IMR-90 (cell line): ENCODE data around the gene ZNF180. TPM values are rescaled to one million over a fixed set of nuclear protein-coding genes. Genes with fewer than 3 reads are reported as not detected.

ENCODE experiments used
- ATAC-seq: fragments of 200-7000 bp; cut with Tn5 transposase; 2 replicates; pipeline ENCODE4 v1.9.1; 2020; ENCODE audit warnings: low read depth, mild to moderate bottlenecking, moderate library complexity
- BruUV-seq: library from RNA; stranded (reverse); fragments of 400-500 nt; replicated peaks from 2 replicates; lab custom pipeline; 2021; lab: Mats Ljungman, UMichigan
- CTCF ChIA-PET: fragments of 300-600 bp; formaldehyde crosslinking; extraction: SDS; loops from one replicate; lab custom pipeline; 2021; ENCODE audit warnings: antibody characterized with exemption; lab: Yijun Ruan, JAX
- POLR2A ChIA-PET: fragments of 300-600 bp; sonication (Branson Sonifier 250); formaldehyde crosslinking; loops from one replicate; lab custom pipeline; 2022; ENCODE audit warnings: antibody characterized with exemption; ENCODE audit not compliant: unreplicated experiment; lab: Charles Lee
- DNase-seq: peaks from one replicate; pipeline ENCODE4 v3.0.0; 2013
- H2AFZ ChIP-seq: replicated peaks from 2 replicates; pipeline ENCODE3; 2013; ENCODE audit warnings: low read length, mild to moderate bottlenecking; ENCODE audit not compliant: poor library complexity
- H2AK5ac ChIP-seq: 2 replicates; pipeline ENCODE4 v1.6.1; 2013; ENCODE audit warnings: low read depth, low read length, inconsistent platforms
- H2AK9ac ChIP-seq: replicated peaks from 2 replicates; pipeline ENCODE3; 2013; ENCODE audit warnings: mild to moderate bottlenecking, low read depth, low read length, moderate library complexity; ENCODE audit not compliant: poor library complexity
- H2BK120ac ChIP-seq: 2 replicates; pipeline ENCODE4 v1.6.1; 2013; ENCODE audit warnings: low read depth, low read length, inconsistent platforms
- H2BK15ac ChIP-seq: 3 replicates; pipeline ENCODE4 v1.6.1; 2013; ENCODE audit warnings: low read depth, low read length, inconsistent platforms
- H2BK20ac ChIP-seq: 2 replicates; pipeline ENCODE4 v1.6.1; 2013; ENCODE audit warnings: low read depth, mild to moderate bottlenecking, inconsistent platforms, low read length, moderate library complexity
- H2BK5ac ChIP-seq: 2 replicates; pipeline ENCODE4 v1.6.1; 2013; ENCODE audit warnings: mild to moderate bottlenecking, low read depth, low read length, inconsistent platforms; ENCODE audit not compliant: poor library complexity, severe bottlenecking
- H3K14ac ChIP-seq: replicated peaks from 2 replicates; pipeline ENCODE4 v1.6.1; 2013; ENCODE audit warnings: low read depth, low read length, inconsistent platforms
- H3K18ac ChIP-seq: 2 replicates; pipeline ENCODE4 v1.6.1; 2013; ENCODE audit warnings: low read depth, low read length, control low read depth
- H3K23ac ChIP-seq: 2 replicates; pipeline ENCODE4 v1.6.1; 2013; ENCODE audit warnings: low read depth, low read length, inconsistent platforms
- H3K27ac ChIP-seq: 2 replicates; pipeline ENCODE4 v1.5.1; 2013; ENCODE audit warnings: mild to moderate bottlenecking, control low read depth, low read length; ENCODE audit not compliant: insufficient read depth
- H3K27me3 ChIP-seq: 2 replicates; pipeline ENCODE4 v1.6.1; 2013; ENCODE audit warnings: low read length; ENCODE audit not compliant: control insufficient read depth, insufficient read depth
- H3K36me3 ChIP-seq: 2 replicates; pipeline ENCODE4 v1.6.1; 2013; ENCODE audit warnings: low read length, mixed read lengths; ENCODE audit not compliant: control insufficient read depth, insufficient read depth
- H3K4ac ChIP-seq: 2 replicates; pipeline ENCODE4 v1.6.1; 2013; ENCODE audit warnings: low read depth, low read length, inconsistent platforms
- H3K4me1 ChIP-seq: 2 replicates; pipeline ENCODE4 v1.6.1; 2013; ENCODE audit warnings: low read length, mixed read lengths; ENCODE audit not compliant: control insufficient read depth, insufficient read depth
- H3K4me2 ChIP-seq: 2 replicates; pipeline ENCODE4 v1.6.1; 2013; ENCODE audit warnings: low read depth, mild to moderate bottlenecking, control low read depth, low read length, moderate library complexity
- H3K4me3 ChIP-seq: 2 replicates; pipeline ENCODE4 v1.5.1; 2013; ENCODE audit warnings: low read depth, mild to moderate bottlenecking, control low read depth, low read length, moderate library complexity; ENCODE audit not compliant: insufficient read depth
- H3K56ac ChIP-seq: 2 replicates; pipeline ENCODE4 v1.6.1; 2013; ENCODE audit warnings: low read length, inconsistent platforms; ENCODE audit not compliant: insufficient read depth; ENCODE audit errors: extremely low read depth
- H3K79me1 ChIP-seq, 2 experiments: 2 replicates each; pipeline ENCODE4 v1.6.1; 2013; ENCODE audit warnings: low read length in 2 of 2, inconsistent platforms in 1 of 2, low read depth in 1 of 2
- H3K9ac ChIP-seq: 2 replicates; pipeline ENCODE4 v1.6.1; 2013; ENCODE audit warnings: low read depth, low read length, control low read depth
- H3K9me1 ChIP-seq: 2 replicates; pipeline ENCODE4 v1.6.1; 2013; ENCODE audit warnings: low read length, inconsistent platforms; ENCODE audit not compliant: insufficient read depth
- H3K9me3 ChIP-seq: 2 replicates; pipeline ENCODE4 v1.6.1; 2013; ENCODE audit warnings: low read length; ENCODE audit not compliant: control insufficient read depth, insufficient read depth
- H4K20me1 ChIP-seq: 2 replicates; pipeline ENCODE4 v1.6.1; 2013; ENCODE audit warnings: low read length, inconsistent platforms; ENCODE audit not compliant: insufficient read depth
- H4K5ac ChIP-seq: 2 replicates; pipeline ENCODE4 v1.6.1; 2013; ENCODE audit warnings: mild to moderate bottlenecking, low read depth, low read length, control low read depth
- H4K8ac ChIP-seq, 2 experiments: 2 replicates each; pipeline ENCODE4 v1.6.1; 2013; ENCODE audit warnings: low read depth in 2 of 2, low read length in 2 of 2, control low read depth in 1 of 2, inconsistent platforms in 1 of 2
- H4K91ac ChIP-seq: 2 replicates; pipeline ENCODE4 v1.6.1; 2013; ENCODE audit warnings: low read depth, low read length, inconsistent platforms; ENCODE audit not compliant: insufficient read depth
- POLR2A ChIP-seq: IDR thresholded peaks from 2 replicates; pipeline ENCODE4 v1.6.1; 2012; ENCODE audit warnings: mild to moderate bottlenecking, low read depth, low read length
- WGBS, 2 experiments: methylation state at CpG; one replicate each; pipeline versions ENCODE4 v1.1.5 to v1.1.7; 2013; ENCODE audit warnings: missing lambda C conversion rate in 2 of 2; ENCODE audit not compliant: insufficient read length in 1 of 2; ENCODE audit errors: extremely low coverage in 2 of 2; 5-methylcytosine and 5-hydroxymethylcytosine counted together
- dilution Hi-C: fragments of 300-500 bp; cut with HindIII; formaldehyde crosslinking; loops from one replicate; pipeline ENCODE4 v1.14.3; 2018; ENCODE audit warnings: low sequenced_read_pairs; ENCODE audit not compliant: unreplicated experiment
- in situ Hi-C: fragments of 300-500 bp; cut with MboI; formaldehyde crosslinking; loops from 3 replicates; pipeline ENCODE4 v1.14.3; 2019; ENCODE audit warnings: low sequenced_read_pairs, inconsistent platforms, mixed read lengths
- intact Hi-C: fragments of 100-400 bp; cut with micrococcal nuclease; formaldehyde crosslinking; loops from 2 replicates; pipeline ENCODE4 v1.10.0; 2022
- polyA plus RNA-seq, 3 experiments: library from polyadenylated mRNA; depleted of rRNA; stranded (reverse); fragments of >200 nt; gene quantifications; 2 replicates each; pipeline ENCODE4 v1.2.3, GENCODE V29; 2012; ENCODE audit warnings: low replicate concordance in 1 of 3
- total RNA-seq: library from RNA; depleted of rRNA; stranded (reverse); fragments of >200 nt; gene quantifications from 2 replicates; pipeline ENCODE4 v1.2.3, GENCODE V29; 2012

ZNF180 gene
- total and polyA plus RNA-seq, 2 of the 4 experiments (the other 2 are of a cell fraction): 2.8 to 26.3 TPM

- in situ Hi-C loops (no loop called here), intact Hi-C loops (no loop called here), dilution Hi-C loops (no loop called here)
- Histone ChIP-seq H3K14ac (no peak within 1 kb of the TSS), H3K4me1 (no peaks in the 10 kb centered on the region), H2BK20ac (no peak within 1 kb of the TSS), H4K5ac (no peak within 1 kb of the TSS), H3K9me1 (no peaks in the 10 kb centered on the region), H3K18ac (no peak within 1 kb of the TSS), H3K56ac (no peak within 1 kb of the TSS), H3K4me2 (no peak within 1 kb of the TSS), H2AFZ (no peak within 1 kb of the TSS), H2AK5ac (no peak within 1 kb of the TSS), H3K4me3 (no peak within 1 kb of the TSS), H3K27me3 (peaks cover 16% of the 10 kb centered on the region; the same call in 1 of the 2 replicates), H3K9ac (no peak within 1 kb of the TSS), H2BK15ac (no peak within 1 kb of the TSS), H4K20me1 (no peaks in the 10 kb centered on the region), H2AK9ac (no peak within 1 kb of the TSS), H3K36me3 (no peaks in the 10 kb centered on the region), H4K91ac (no peak within 1 kb of the TSS), H3K4ac (no peak within 1 kb of the TSS), H2BK120ac (no peak within 1 kb of the TSS), H3K9me3 (no peaks in the 10 kb centered on the region; the same call in 1 of the 2 replicates), H3K79me1 (no peaks in the 10 kb centered on the region), H3K23ac (no peak within 1 kb of the TSS), H4K8ac (no peak within 1 kb of the TSS), H3K27ac (no peak within 1 kb of the TSS), H2BK5ac (no peak within 1 kb of the TSS)
- ATAC-seq (no peak), DNase-seq (no peak)
- ChIA-PET POLR2A (no interaction called here), CTCF (no interaction called here)
- WGBS, 2 experiments: 13% methylated on average over 1 of the region's 9 CpGs; no CpG with 5 or more reads in 1 of the 2 experiments
- BruUV-seq: no TSS peak
- no peak for TF ChIP-seq POLR2A
These were observed 29.2 kb upstream of the ZNF180 start, which contains the start of gene CEACAM20 for GRCh38 chr19:44529536-44529935. CEACAM20 (minus strand) TSS chr19:44529675; CDS start chr19:44529509, 166 bp downstream.
